ENCODE measurements around the gene CADPS2.

CADPS2 gene

DNA sequence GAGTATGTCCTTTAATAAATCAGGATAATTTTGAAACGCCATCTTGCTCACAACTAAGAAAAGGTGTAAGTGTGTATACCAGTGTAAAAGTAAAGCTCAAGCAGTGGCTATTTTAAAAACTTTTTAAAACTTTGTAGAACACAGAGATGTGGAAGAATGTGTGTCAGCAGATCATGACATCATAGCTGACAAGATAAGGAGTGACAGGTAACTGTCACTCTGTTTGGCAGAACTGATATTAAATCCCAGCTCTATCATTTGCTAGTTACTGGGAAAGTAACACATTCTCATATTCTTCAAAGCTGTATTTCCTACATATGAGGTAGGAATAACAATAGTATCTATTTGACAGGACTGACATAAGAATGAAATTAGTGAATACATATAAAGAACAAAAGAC is 119.7 kb downstream of the CADPS2 start:
- no peak for DNase-seq

DNA sequence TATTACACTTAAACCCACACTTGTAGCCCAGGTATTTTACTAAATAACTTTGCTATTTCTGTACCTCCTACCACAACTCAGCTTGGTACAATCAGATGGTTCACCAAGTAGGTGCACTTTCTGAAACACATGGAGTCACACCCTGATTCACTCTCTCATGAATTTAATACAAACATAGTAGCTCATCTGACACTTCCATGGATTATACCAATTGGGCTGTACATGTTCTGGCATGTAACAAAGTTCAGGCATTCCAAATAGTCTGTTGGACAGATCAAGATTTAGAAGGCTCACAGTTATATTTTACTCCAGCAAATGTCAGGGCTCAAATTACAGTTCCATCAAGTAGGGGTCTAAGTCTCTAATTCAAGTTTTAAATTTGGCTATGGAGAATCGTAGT is 121.4 kb downstream of the CADPS2 start:
- DNase-seq, result no peak

DNA sequence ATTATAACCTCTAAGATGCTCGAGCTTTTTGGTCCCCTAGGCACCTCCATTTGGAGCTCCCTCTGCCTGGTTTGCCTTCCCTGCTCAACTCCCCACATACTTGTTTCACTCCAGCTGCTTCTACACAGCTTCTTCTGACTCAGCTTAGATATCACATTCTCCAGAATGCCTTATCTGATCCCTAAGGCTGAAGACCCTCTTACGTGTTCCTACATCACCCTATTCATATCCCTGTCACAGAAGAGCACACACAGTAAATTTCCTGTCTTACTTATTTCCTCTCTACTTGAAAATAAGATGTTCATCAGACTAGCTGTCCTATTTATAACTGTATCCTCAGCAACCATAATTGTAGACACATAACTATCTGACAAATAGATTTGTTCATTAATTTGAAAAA is 122.2 kb downstream of the CADPS2 start:
- DNase-seq, result no peak

DNA sequence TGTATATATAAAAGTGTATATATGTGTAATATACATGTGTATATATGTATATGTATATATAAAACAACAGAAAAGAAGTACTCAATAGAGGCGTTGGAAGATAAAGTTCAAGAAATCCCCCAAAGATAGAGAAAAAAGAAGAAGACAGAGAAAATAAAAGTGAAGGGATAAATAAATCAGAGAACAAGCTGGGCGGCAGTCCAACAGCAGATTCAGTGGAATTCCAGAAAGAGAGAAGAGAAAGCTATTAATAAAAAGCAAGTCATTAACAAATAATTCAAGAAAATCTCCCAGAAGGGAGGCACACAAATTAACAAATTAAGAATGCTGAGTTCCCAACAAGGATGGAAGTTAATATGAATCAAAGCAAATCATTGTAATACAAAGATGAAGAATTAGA is 124.2 kb downstream of the CADPS2 start:
- no peak for DNase-seq

DNA sequence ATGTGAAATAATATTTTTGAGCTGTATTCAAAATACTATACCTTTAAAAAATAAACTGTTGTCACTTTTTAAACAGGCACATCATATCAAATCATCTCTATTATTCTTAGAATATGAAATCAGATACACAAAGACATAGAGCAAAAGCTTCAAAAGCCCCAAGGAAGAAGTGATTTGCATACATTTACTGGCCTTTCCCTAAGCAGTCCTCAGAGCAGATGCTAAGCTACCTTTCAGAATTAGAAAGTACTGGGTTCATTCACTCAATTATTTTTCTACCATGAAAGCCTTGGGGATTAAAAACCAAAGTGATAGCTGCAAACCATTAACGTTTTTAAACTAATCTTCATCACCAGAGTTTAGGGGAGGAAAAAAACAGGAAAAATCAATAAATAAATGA is 127.8 kb downstream of the CADPS2 start:
- no peak for DNase-seq

DNA sequence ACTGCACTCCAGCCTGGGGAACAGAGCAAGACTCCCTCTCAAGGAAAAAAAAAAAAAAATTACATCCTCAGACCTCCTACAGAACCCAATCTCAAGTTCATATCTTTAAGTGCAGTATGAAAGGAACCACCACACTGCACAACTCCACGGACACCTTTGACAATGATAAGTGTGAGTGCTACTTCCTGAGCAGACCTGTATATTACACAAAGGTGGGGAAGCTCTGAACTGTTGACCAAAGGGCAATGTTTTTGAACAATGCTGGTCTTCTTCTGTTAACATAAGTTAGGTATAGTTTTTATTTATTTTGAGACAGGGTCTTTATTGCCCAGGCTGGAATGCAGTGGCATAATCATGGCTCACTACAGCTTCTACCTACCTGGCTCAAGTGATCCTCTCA is 129.4 kb downstream of the CADPS2 start:
- no peak for DNase-seq

DNA sequence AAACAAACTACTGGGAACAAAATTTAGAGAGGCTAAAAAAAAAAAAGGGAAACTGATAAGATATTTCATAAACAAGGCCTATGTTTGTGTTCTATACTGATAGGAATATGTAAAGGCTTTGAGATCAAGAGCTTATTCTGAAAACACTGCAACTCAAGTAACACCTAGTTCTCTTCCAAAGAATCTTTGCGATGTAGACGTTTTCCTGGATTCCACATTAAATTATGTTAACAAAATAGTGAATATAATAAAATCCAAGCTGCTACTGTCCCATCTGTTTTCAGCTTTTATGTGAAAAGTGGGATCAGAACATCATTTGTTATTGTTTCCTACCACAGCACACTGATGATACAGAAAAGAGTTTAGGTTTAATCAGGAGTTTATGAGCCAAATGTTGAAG is 130.6 kb downstream of the CADPS2 start:
- no peak for DNase-seq

DNA sequence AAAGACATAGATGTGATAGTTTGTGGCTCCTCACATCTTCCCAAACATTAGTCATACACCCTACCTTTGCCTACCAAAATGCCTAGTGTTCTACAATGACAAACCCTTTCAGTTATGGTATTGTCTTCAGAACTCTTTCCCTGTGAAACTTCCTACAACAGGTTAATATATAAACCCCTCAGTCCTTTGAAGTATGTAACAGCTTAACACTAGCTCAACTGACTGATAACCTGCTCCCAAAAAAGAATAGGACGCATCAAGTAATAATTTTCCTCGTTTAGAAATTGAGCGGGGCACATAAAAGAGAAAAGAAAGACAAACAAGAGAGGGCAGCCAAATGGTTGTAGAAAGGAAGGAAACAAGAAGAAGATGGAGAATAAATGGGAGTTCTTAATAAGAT is 133.7 kb downstream of the CADPS2 start:
- no peak for DNase-seq

DNA sequence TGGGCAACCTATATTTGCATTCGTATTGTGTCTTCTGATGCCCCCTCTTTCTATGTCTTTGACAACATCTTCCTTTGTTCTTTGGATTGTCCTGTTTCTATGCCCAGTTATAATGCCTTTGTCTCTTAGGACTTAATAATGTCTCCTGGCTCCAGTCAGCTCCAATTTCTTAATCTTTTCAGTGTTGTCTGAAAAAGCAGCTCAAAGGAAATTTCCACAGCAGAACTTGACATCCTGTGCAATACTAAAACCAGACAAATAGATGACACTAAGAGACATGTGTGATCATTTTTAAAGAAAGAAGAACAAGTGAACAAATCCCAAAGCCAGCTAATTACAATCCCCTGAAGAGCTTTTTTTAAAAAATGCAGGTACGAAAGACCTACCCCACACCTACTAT is 135.9 kb downstream of the CADPS2 start:
- no peak for DNase-seq

DNA sequence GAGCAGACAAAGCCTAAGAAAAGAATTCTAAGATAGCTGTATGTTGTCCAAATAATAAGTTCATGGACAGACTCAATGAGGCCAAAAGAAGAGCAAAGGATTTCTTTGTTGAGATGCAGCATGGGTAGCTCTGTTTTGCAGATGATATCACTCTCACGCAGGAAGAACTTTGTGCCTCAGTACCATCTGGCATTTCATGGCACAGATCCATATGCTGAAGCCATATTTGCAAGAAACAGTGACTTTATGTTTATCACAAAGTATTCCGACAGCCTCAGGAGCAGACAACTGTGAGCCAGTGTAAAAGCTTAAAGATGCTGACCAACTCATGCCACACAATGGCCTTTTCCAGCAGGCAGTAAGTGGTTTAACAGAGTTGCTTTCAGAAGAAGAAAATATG is 138.1 kb downstream of the CADPS2 start:
- no peak for DNase-seq

DNA sequence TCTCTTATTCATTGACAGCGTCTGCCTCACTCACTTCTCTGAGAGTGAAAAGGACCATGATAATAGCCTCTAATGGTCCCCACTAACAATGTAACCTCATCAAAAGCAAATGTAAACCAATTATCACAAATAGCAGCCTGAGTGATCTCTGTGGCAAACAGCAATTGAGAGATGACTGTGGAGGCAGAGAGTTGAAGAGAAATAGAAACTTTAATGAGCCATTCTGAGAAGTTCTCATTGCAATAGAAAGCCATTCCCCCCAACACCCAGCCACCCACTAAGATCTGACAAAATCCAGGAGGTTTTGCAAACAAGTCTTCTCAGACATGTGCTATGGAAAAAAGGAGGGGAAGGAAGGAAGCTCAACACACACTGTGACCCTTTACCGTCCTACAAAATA is 139.3 kb downstream of the CADPS2 start:
- no peak for DNase-seq

DNA sequence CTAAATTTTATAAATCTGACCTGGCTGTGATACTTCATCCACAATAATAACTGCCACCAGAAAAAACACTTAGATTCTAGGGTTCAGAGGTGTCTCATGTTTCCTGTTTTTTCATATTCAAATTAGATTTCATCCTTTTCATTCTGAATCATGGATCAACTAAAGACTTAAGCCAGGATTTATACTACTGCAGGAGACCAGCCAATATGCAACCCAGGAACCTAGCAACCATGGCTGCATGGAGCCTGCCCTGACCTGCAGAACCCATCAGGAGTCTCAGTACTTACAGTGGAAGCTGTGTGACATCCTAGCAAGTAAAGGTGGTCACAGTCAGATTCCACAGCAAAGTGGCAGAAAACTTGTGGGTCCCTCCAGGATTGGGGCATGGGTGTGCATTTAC is 143.0 kb downstream of the CADPS2 start:
- no peak for DNase-seq

DNA sequence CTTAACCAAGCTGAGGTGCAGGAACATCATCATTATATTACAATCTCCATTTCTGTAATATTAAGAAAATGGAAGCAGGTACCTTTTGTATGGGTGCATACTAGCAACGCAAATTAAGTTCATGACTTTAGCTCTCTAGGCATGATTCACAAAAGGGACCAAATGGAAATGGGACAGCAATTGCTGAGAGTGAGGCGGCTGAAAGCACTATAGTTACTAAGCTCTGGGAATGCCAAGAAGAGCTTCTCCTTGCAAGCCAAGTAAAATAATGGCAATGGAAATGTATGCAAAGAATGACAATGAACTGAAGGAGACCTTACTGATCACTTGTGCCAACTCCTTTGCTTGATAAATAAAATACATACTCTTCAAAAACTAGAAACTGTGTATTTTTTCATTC is 147.3 kb downstream of the CADPS2 start:
- DNase-seq, result no peak

DNA sequence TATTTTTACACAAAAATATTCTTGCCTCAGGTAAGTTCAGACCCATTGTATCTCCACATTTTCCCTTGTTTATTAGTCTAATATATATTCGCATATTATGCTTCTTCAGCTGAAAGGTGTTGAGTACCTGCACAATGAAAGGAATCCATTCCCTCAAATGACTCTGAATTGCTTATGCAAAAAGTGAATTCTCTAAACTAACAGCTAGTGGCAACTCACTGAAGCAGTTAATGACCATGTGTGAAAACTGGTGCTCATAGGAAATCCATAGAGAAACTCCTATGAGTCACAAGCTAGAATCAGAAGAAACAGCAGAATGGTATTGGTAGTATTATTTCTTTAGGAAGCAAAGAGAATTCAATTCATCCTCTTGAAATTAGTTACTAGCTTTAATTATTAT is 150.1 kb downstream of the CADPS2 start:
- DNase-seq, result no peak

DNA sequence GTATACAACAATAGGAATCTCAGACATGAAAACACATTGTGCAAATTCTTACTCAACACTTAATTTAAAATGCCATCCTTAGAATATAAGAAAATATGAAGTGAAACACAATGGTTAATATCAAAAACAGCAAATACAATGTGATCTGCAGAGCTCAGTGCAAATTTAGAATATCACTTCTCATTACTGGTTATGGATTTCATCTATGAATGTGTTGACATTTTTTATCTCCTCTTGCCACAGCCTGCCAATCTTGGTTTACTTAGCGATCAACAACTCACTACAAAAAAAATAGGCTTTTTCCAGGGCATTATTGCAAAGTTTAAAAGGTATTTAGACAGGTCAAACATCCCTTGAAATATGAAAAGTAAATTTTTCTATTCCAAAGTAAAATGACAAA is 158.5 kb downstream of the CADPS2 start:
- no peak for DNase-seq

DNA sequence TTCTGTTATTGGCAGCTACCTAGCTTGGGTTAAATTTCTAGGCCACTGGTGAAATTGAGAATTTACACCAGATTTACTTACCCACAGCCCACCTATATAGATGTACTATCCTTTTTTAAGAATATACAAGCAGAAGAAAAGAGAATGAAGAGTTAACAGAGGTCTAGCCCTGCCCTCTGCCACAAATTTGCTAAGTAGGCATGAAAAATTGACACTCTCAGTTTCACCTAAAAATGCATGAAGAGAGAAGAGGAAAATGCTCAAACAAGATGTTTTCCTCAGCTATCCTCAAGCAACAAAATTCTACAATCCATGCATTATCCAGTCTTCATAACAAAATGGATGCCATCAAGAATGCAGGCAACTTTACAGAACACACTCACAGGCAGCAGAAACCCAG is 158.9 kb downstream of the CADPS2 start:
- peak; percentile 46 for DNase-seq

DNA sequence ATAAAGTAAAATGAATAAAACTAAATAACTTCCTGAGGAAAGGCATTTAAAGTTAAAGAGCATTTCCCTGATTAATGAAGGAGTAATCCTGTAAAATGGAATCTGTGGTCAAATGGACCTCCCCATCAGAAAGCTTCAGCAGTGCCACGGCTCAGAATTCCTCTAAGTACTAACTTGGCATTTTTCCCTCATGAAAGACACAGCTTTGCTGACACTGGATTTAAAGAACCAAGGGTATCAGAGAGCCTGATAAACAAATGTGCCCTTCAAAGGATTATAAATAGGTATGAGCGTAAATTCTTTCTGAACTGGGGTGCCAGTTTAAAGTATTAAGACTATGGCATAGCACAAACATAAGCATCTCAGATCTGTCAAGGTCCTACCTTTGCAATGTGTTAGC is 159.4 kb downstream of the CADPS2 start:
- DNase-seq, result peak; percentile 44

DNA sequence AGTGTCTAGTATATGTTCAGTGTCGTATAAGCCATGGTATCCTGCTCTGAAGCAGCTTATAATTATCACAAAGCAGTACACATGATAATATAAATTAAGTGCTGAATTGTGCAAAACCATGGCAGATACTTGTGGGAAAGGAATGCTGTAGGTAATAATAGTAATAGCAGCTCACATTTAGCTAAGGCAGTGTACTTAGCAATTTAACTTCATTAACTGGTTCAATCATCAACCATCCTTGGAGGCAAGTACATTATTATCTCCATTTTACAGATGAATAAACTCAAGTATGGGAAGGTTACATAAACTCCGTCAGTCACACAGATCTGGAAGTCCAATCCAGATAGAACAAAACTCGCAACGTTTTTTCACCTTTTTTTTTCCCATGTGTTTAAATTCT is 161.9 kb downstream of the CADPS2 start:
- DNase-seq, result no peak

DNA sequence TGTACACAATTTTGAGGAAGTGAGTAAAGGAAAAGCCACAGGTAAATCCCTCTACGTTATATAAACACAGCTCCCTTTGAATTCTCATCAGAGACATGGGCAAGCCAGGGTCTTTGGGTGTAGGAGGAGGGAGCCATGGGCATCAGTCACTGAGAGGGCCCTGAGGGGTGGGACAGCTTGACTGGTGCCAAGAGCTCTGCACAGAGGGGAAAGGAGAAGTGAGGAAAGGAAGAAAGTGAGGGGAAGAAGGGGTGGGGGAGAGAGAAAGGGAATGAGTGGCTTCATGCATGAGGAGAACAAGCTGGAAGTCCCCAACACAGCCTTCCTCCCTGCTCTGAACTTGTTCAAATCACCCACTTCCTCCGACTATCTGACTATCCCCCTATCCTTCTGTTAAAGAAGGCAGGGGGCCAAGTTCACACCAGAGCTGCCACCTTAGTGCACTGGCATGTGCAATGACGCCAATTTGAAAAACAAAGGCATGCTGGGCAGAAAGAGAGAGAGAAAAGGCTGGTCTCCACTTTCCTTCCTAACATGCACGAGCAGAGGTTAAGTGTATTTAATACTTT is 167.2 kb downstream of the CADPS2 start:
- no peak for DNase-seq

DNA sequence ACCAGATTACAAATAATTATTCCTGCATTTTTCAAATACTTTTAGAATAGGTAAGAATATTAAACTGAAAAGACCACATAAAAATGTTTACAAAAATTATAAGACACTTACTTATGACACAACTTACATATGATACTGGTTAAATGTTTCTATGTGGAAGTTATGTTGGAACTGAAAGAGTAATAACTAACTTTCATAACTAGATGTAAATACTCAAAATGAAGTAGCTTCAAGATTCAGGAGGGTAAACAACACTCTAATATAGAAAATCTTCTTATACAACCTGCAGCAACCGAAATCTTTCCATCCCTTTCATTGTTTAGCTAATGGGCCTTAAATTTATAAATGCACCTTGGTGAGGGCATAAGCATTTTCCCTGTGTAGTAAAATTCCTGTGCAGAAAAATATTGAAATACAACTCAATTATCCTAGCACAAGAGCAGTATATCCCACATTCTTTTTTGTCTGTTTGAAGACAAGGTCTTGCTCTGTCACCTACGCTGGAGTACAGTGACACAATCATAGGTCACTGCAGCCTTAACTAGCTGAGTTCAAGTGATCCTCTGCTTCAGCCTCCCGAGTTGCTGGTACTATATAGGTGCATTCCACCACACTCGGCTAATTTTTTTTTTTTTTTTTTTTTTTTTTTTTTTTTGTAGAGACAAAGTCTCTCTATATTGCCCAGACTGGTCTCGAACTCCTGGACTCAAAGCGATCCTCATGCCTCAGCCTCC is 168.7 kb downstream of the CADPS2 start:
- no peak for DNase-seq

DNA sequence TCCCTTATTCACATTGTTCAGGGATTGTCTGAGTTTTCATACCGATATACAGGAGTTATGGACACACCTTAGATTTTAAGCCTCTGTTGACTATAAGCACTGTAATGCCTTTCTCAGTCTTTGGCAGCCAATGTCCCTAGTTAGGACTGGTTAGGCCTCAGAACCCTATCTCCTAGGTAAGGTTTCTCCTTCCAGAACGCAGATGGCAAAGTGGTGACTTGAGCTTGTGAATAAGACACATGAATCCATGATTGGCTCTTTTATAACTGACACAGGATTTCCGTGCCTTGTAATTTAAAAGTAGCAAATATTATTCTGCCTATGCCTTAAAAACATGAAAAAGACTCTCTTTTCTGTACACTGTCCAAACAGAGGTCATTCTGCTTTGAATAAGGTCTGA is 171.1 kb downstream of the CADPS2 start:
- DNase-seq, result no peak

DNA sequence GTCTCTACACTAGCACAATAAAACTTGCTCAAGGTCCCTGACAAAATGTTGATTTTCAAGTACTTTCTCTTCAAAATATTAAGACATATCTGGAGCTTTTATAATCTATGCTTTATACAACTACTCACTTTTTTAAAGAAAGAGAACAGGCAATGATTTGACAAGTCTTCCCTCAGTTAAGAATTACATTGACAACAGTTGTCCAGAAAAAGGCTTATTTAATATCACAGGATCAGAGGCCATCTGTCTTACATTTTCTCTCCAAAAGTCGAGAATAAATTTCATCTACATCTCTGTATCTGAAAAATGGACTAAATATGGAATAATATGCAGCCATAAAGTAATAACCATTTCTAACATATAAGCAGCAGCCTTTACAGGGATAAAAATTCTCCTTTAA is 175.3 kb downstream of the CADPS2 start:
- no peak for DNase-seq

DNA sequence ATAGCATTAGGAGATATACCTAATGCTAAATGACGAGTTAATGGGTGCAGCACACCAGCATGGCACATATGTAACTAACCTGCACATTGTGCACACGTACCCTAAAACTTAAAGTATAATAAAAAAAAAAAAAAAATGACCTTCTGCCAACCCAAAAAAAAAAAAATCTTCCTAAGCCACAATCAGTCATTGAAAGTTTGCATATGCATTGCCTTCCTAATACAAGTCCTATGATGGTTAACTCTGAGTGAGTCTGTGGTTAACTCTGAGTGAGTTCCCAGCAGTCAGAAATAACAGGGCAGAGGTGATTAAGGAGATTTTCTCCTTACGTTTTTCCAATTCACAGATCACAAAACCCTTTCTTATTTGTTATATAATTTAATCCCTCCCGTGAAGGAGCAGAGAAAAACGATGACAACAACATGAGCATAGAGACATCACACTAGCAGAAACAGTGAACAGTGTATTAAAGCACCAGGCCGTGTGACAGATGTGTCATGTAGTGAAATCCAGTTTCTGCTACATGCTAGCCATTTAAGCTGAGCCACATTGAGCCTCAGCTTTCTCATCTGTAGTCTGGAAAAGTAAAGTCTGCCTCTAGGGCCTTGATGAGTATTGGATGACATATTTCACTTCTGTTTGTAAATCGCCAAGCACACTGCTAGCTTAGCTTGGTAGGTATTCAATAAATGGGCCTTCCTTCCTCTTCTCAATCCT is 176.2 kb downstream of the CADPS2 start:
- DNase-seq, result no peak

DNA sequence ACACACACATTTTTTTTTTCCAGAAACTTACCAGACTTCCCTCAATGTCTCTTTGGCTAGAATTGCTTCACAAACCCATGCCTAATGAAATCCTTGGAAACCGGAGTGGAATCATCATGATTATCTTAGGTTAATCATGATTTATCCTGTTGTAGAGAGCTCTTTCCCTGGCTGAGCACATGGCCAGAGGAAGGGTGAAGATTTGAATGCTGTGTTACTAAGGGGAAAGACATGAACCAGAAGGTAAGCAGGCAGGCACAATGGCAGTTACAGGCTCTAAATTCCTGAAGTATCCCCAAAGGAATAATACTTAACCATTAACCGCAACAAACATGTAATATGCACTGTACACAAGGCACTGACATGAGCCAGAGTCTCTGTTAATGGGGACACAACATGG is 179.4 kb downstream of the CADPS2 start:
- DNase-seq, result no peak

Data from RPMI8226 (cell line).